Heart left ventricle (tissue), 16 donors: ENCODE data around the gene FRRS1L. TPM values are rescaled to one million over a fixed set of nuclear protein-coding genes. Genes with fewer than 3 reads are reported as not detected.

ENCODE experiments used
- ATAC-seq, 4 donors: fragments of 200-7000 bp; cut with Tn5 transposase; one replicate each; pipeline ENCODE4 v1.9.1; 2020 to 2022; ENCODE audit warnings: moderate library complexity in 4 of 4, mild to moderate bottlenecking in 3 of 4, moderate number of reproducible peaks in 1 of 4
- DNase-seq, 5 donors: peaks; one replicate each; pipeline ENCODE4 v3.0.0-alpha.2; 2020
- H3K27ac ChIP-seq, 12 donors: fragments of 200-600 bp; sonication (generic) in 4 of 12; one replicate each; pipeline versions ENCODE4 v1.5.0 to v1.8.0; 2016 to 2022; ENCODE audit warnings: mild to moderate bottlenecking in 2 of 12
- H3K27me3 ChIP-seq, 9 donors: fragments of 200-600 bp; sonication (generic) in 2 of 9; one replicate each; pipeline versions ENCODE4 v1.5.1 to v1.8.0; 2016 to 2022; ENCODE audit warnings: mild to moderate bottlenecking in 3 of 9
- H3K36me3 ChIP-seq, 9 donors: fragments of 200-600 bp; sonication (generic) in 2 of 9; one replicate each; pipeline versions ENCODE4 v1.5.0 to v1.8.0; 2018 to 2022; ENCODE audit warnings: mild to moderate bottlenecking in 2 of 9
- H3K4me1 ChIP-seq, 12 donors: fragments of 200-600 bp; sonication (generic) in 4 of 12; one replicate each; pipeline versions ENCODE4 v1.5.0 to v1.8.0; 2016 to 2022; ENCODE audit warnings: mild to moderate bottlenecking in 3 of 12
- H3K4me3 ChIP-seq, 12 donors: fragments of 200-600 bp; sonication (generic) in 4 of 12; one replicate each; pipeline versions ENCODE4 v1.5.0 to v1.8.0; 2017 to 2022; ENCODE audit warnings: mild to moderate bottlenecking in 9 of 12, moderate library complexity in 4 of 12
- H3K9me3 ChIP-seq, 12 donors: fragments of 200-600 bp; sonication (generic) in 4 of 12; one replicate each; pipeline versions ENCODE4 v1.5.0 to v1.8.0; 2016 to 2022; ENCODE audit warnings: mild to moderate bottlenecking in 1 of 12
- CTCF ChIP-seq, 12 donors: fragments of 200-600 bp; sonication (generic) in 4 of 12; IDR thresholded peaks; one replicate each; pipeline versions ENCODE4 v1.5.0 to v1.8.0; 2018 to 2022; ENCODE audit warnings: antibody characterized with exemption in 12 of 12, mild to moderate bottlenecking in 5 of 12
- POLR2A ChIP-seq, 2 donors: fragments of 450-650 bp; IDR thresholded peaks; one replicate each; pipeline ENCODE4 v1.6.1; 2017; ENCODE audit warnings: antibody characterized with exemption in 2 of 2, mild to moderate bottlenecking in 2 of 2, moderate library complexity in 2 of 2
- WGBS, 4 donors: extraction: QIAGEN DNeasy Blood & Tissue Kit in 2 of 4; methylation state at CpG; one replicate each; pipeline versions ENCODE4 v1.1.5 to v1.1.7; 2013 to 2018; 5-methylcytosine and 5-hydroxymethylcytosine counted together
- intact Hi-C, 10 donors: fragments of 100-400 bp; cut with DNase I; formaldehyde crosslinking; loops; one replicate each; pipeline versions ENCODE4 v1.11.1 to v1.14.2; 2022
- polyA plus RNA-seq, 2 donors: library from polyadenylated mRNA; stranded (reverse); fragments of 200-250 nt; gene quantifications; one replicate each; pipeline ENCODE4 v1.2.3, GENCODE V29; 2013
- total RNA-seq, 9 donors: library from RNA; depleted of rRNA in 2 of 9; stranded (reverse); fragments of >200 nt in 2 of 9; fragmentation: NEBNext Ultra II Directional in 3 of 9; extraction: Animal tissue kit (Norgen Biotek cat#: 25700) in 3 of 9; gene quantifications; one replicate each; pipeline versions ENCODE4 v1.1.0 to v1.2.4, GENCODE V29; 2016 to 2023
- donor health status: ischemic (EF 13 %, LVEDD 7.1; RV severe dilation, severe dysfunction).
- donor health status: healthy with polysubstance abuse.
- donor health status: DM: no; HTN: yes; CAD: no.
- donor health status: DM: no; HTN: no; CAD: no.
- donor health status: ischemic (EF 25% LVEDD 6.9; RV normal size, moderate dysfunction).
- donor health status: ischemic (EF 25% LVEDD 5.7; RV mildly dilated, moderate dysfunction).
- donor health status: healthy.
- donor health status: DM: yes; HTN: yes; CAD: no.
- donor health status: ischemic (EF 35%, LVEDD 5.7; RV mildly dilated, moderate dysfunction).
- donor health status: nonischemic (EF 11% LVEDD 7.7; RV severe dilation, severe dysfunction).
- donor health status: DM: yes; HTN: yes; CAD: no.
- donor health status: PGD.
- donor health status: ischemic (EF 29% LVEDD 5.4; RV normal size, mild dysfunction).
- donor health status: nonischemic (EF 23%, LVEDD 6.1; RV moderate dilation, normal function).

FRRS1L gene
- total and polyA plus RNA-seq, 11 donors, result 0.04 to 2.5 (median 1.6) TPM

- Histone ChIP-seq H3K36me3 (no peaks in the 10 kb centered on the region), H3K4me3 (no peak overlapping the region), H3K27me3 (peaks cover 0 to 28% (median 9%) of the 10 kb centered on the region in 9 donors), H3K9me3 (peaks cover 0 to 7% (median 0%) of the 10 kb centered on the region in 12 donors), H3K27ac (no peak overlapping the region), H3K4me1 (peaks cover 0 to 10% (median 0%) of the 10 kb centered on the region in 12 donors)
- intact Hi-C loops, result no loop called here
- DNase-seq (no peak), ATAC-seq (no peak)
- TF ChIP-seq POLR2A (IDR thresholded peaks at IDR 0.05), result no peak
- no peak for TF ChIP-seq CTCF (IDR thresholded peaks at IDR 0.05)
- WGBS, 4 donors, result 75 to 90% (median 88%) methylated on average over 3 of the region's 3 CpGs
Measured at GRCh38 chr9:109162677-109163076, 4.4 kb downstream of the FRRS1L start.

- DNase-seq (no peak), ATAC-seq (no peak)
- H3K4me1 ChIP-seq, result peaks cover 0 to under 1% (median 0%) of the 10 kb centered on the region in 12 donors
- WGBS, 4 donors, result 84 to 96% (median 93%) methylated on average over 3 of the region's 3 CpGs
- peaks cover 0 to 22% (median 5%) of the 10 kb centered on the region in 9 donors for H3K27me3 ChIP-seq
- TF ChIP-seq CTCF (IDR thresholded peaks at IDR 0.05), result no peak
- no peak for TF ChIP-seq POLR2A (IDR thresholded peaks at IDR 0.05)
- no peak overlapping the region for H3K27ac ChIP-seq
- H3K9me3 ChIP-seq, result peaks cover 0 to 7% (median 0%) of the 10 kb centered on the region in 12 donors
- no peak overlapping the region for H3K4me3 ChIP-seq
- intact Hi-C loops, result no loop called here
- no peaks in the 10 kb centered on the region for H3K36me3 ChIP-seq
Measured at GRCh38 chr9:109161471-109161870, 5.6 kb downstream of the FRRS1L start.

- H3K4me3 ChIP-seq, result no peak overlapping the region
- no peaks in the 10 kb centered on the region for H3K36me3 ChIP-seq
- ATAC-seq, result no peak
- DNase-seq, result no peak
- H3K9me3 ChIP-seq, result no peaks in the 10 kb centered on the region
- no peaks in the 10 kb centered on the region for H3K4me1 ChIP-seq
- peaks cover 0 to 4% (median 0%) of the 10 kb centered on the region in 9 donors for H3K27me3 ChIP-seq
- no peak for TF ChIP-seq CTCF (IDR thresholded peaks at IDR 0.05)
- no peak for TF ChIP-seq POLR2A (IDR thresholded peaks at IDR 0.05)
- 71 to 91% (median 86%) methylated on average over 4 of the region's 4 CpGs for WGBS, 4 donors
- no peak overlapping the region for H3K27ac ChIP-seq
- intact Hi-C loops, result no loop called here
Measured at GRCh38 chr9:109159583-109159982, 7.5 kb downstream of the FRRS1L start.

- Histone ChIP-seq H3K36me3 (no peaks in the 10 kb centered on the region), H3K4me1 (no peaks in the 10 kb centered on the region), H3K4me3 (no peak overlapping the region), H3K27ac (no peak overlapping the region), H3K27me3 (peaks cover 0 to 4% (median 0%) of the 10 kb centered on the region in 9 donors), H3K9me3 (peaks cover 0 to 5% (median 0%) of the 10 kb centered on the region in 12 donors)
- ATAC-seq, result no peak
- no peak for TF ChIP-seq CTCF (IDR thresholded peaks at IDR 0.05)
- TF ChIP-seq POLR2A (IDR thresholded peaks at IDR 0.05), result no peak
- intact Hi-C loops, result no loop called here
- DNase-seq, result no peak
Measured at GRCh38 chr9:109158651-109159050, 8.4 kb downstream of the FRRS1L start.
